Liver (tissue), 3 donors: Measurements from ENCODE around the gene TLK2.

ENCODE experiments used
- CTCF ChIP-seq: fragments of 150-350 bp; IDR thresholded peaks from 2 replicates; pipeline ENCODE4 v1.5.1; 2017; ENCODE audit warnings: improper control_type of control experiment, low read depth, low read length; ENCODE audit not compliant: missing input control
- HNF4A ChIP-seq, 2 donors: conservative IDR thresholded peaks; 2 replicates each; pipeline ENCODE4 v1.6.1; 2016; ENCODE audit warnings: antibody characterized with exemption in 2 of 2, mild to moderate bottlenecking in 2 of 2
- RAD21 ChIP-seq, 2 donors: IDR thresholded peaks; 2 replicates each; pipeline ENCODE4 v1.6.1; 2016; ENCODE audit warnings: antibody characterized with exemption in 2 of 2, mild to moderate bottlenecking in 2 of 2
- REST ChIP-seq: IDR thresholded peaks from 2 replicates; pipeline ENCODE4 v1.6.1; 2016; ENCODE audit warnings: antibody characterized with exemption, mild to moderate bottlenecking
- SP1 ChIP-seq: IDR thresholded peaks from 2 replicates; pipeline ENCODE4 v1.6.1; 2018; ENCODE audit warnings: antibody characterized with exemption, mild to moderate bottlenecking
- TAF1 ChIP-seq: conservative IDR thresholded peaks from 2 replicates; pipeline ENCODE4 v1.6.1; 2016; ENCODE audit warnings: antibody characterized with exemption, mild to moderate bottlenecking
- donor health status: healthy.
- donor health status: healthy.

- TF ChIP-seq SP1, result no peak
- TF ChIP-seq RAD21 (IDR thresholded peaks at IDR 0.05), result no peak
- TF ChIP-seq CTCF, result no peak
- no peak for TF ChIP-seq HNF4A (conservative IDR thresholded peaks at IDR 0.05)
- no peak for TF ChIP-seq TAF1
- no peak for TF ChIP-seq REST
These were observed 163.3 kb downstream of the TLK2 start for GRCh38 chr17:62641951-62642350.
